Calu3 (cell line): ENCODE data around the gene HOPX. TPM values are rescaled to one million over a fixed set of nuclear protein-coding genes. Genes with fewer than 3 reads are reported as not detected.

Source experiments
- BruUV-seq: library from RNA; stranded (reverse); fragments of 400-500 nt; replicated peaks from 2 replicates; lab custom pipeline; 2021; lab: Mats Ljungman, UMichigan
- CTCF ChIA-PET: fragments of 300-600 bp; sonication (Branson Sonifier 250); formaldehyde crosslinking; loops from one replicate; lab custom pipeline; 2022; ENCODE audit warnings: antibody characterized with exemption; lab: Charles Lee
- DNase-seq: peaks from one replicate; pipeline ENCODE4 v3.0.0; 2022
- H3K27ac Mint-ChIP-seq: one replicate; pipeline ENCODE4 v1.8.0; 2022; ENCODE audit warnings: mixed read lengths; ENCODE audit not compliant: unreplicated experiment
- H3K27me3 Mint-ChIP-seq: one replicate; pipeline ENCODE4 v1.8.0; 2022; ENCODE audit warnings: mixed read lengths; ENCODE audit not compliant: unreplicated experiment
- H3K36me3 Mint-ChIP-seq: one replicate; pipeline ENCODE4 v1.8.0; 2022; ENCODE audit warnings: mild to moderate bottlenecking, moderate library complexity, mixed read lengths; ENCODE audit not compliant: insufficient read depth, unreplicated experiment
- H3K4me1 Mint-ChIP-seq: one replicate; pipeline ENCODE4 v1.8.0; 2022; ENCODE audit warnings: mild to moderate bottlenecking, low read depth, mixed read lengths; ENCODE audit not compliant: unreplicated experiment
- H3K4me3 Mint-ChIP-seq: one replicate; pipeline ENCODE4 v1.8.0; 2022; ENCODE audit warnings: mild to moderate bottlenecking, low read depth, moderate library complexity, mixed read lengths; ENCODE audit not compliant: unreplicated experiment
- H3K9me3 Mint-ChIP-seq: one replicate; pipeline ENCODE4 v1.8.0; 2022; ENCODE audit warnings: low read depth, mixed read lengths; ENCODE audit not compliant: unreplicated experiment
- CTCF ChIP-seq: fragments of 200-600 bp; IDR thresholded peaks from one replicate; pipeline ENCODE4 v1.8.0; 2022; ENCODE audit warnings: antibody characterized with exemption; ENCODE audit not compliant: unreplicated experiment
- intact Hi-C: fragments of 100-400 bp; cut with micrococcal nuclease; formaldehyde crosslinking; loops from one replicate; pipeline ENCODE4 v1.10.0; 2022; ENCODE audit not compliant: unreplicated experiment
- total RNA-seq: library from RNA; stranded (reverse); gene quantifications from 2 replicates; pipeline ENCODE4 v1.2.3, GENCODE V29; 2022

Gene HOPX
- total RNA-seq, 1 experiment from 2014 or later, result not detected

GRCh38 chr4:56681853-56682525 is 893 bp upstream of the HOPX start:
- CTCF ChIA-PET, result interaction anchor here (0.6 kb wide), 1 partner anchor 363 kb away, joined by 3 read pairs; no protein-coding TSS in a partner anchor

GRCh38 chr4:56680266-56680665 is 830 bp downstream of the HOPX start:
- intact Hi-C loops, result no loop called here
- DNase-seq, result no peak
- TF ChIP-seq CTCF, result no peak
- Mint-ChIP-seq H3K27me3 (no peaks in the 10 kb centered on the region), H3K27ac (no peak overlapping the region), H3K4me1 (peaks cover 24% of the 10 kb centered on the region), H3K4me3 (no peak overlapping the region), H3K36me3 (no peaks in the 10 kb centered on the region), H3K9me3 (no peaks in the 10 kb centered on the region)
- no TSS peak for BruUV-seq
- CTCF ChIA-PET, result interaction anchor here (1.4 kb wide), 1 partner anchor 9 kb away, joined by 5 read pairs; no protein-coding TSS in a partner anchor

More at GRCh38 chr4:56681853-56682525, 893 bp upstream of the HOPX start:
- intact Hi-C loops, result no loop called here
- no peak for TF ChIP-seq CTCF
- H3K36me3 Mint-ChIP-seq, result no peaks in the 10 kb centered on the region
- H3K4me3 Mint-ChIP-seq, result peak overlapping the region; percentile 59
- H3K4me1 Mint-ChIP-seq, result peaks cover 24% of the 10 kb centered on the region
- H3K9me3 Mint-ChIP-seq, result no peaks in the 10 kb centered on the region
- peak overlapping the region; percentile 39 for H3K27ac Mint-ChIP-seq
- no TSS peak for BruUV-seq
- H3K27me3 Mint-ChIP-seq, result no peaks in the 10 kb centered on the region
- DNase-seq, result no peak

GRCh38 chr4:56677711-56678110 is 3.4 kb downstream of the HOPX start:
- DNase-seq, result no peak
- no peak for TF ChIP-seq CTCF
- Mint-ChIP-seq H3K27ac (no peak overlapping the region), H3K36me3 (no peaks in the 10 kb centered on the region), H3K4me1 (peaks cover 24% of the 10 kb centered on the region), H3K27me3 (no peaks in the 10 kb centered on the region), H3K9me3 (no peaks in the 10 kb centered on the region), H3K4me3 (no peak overlapping the region)
- BruUV-seq, result no TSS peak
- CTCF ChIA-PET, result interaction anchor here (0.7 kb wide), 1 partner anchor 19 kb away, joined by 4 read pairs; no protein-coding TSS in a partner anchor
- intact Hi-C loops, result no loop called here

- intact Hi-C loops, result no loop called here
- DNase-seq, result no peak
- no peak for TF ChIP-seq CTCF
- Mint-ChIP-seq H3K27ac (no peak overlapping the region), H3K27me3 (no peaks in the 10 kb centered on the region), H3K4me1 (peaks cover 2% of the 10 kb centered on the region), H3K36me3 (no peaks in the 10 kb centered on the region), H3K9me3 (no peaks in the 10 kb centered on the region), H3K4me3 (no peak overlapping the region)
- BruUV-seq, result no TSS peak
- CTCF ChIA-PET, result no interaction called here
These were observed 6.1 kb downstream of the HOPX start for GRCh38 chr4:56674984-56675383.
